Glutamatergic neuron (in vitro differentiated cells): Measurements from ENCODE around the gene TAOK1. TPM values are rescaled to one million over a fixed set of nuclear protein-coding genes. Genes with fewer than 3 reads are reported as not detected.

Source experiments
- DNase-seq: peaks from one replicate; pipeline ENCODE4 v3.0.0; 2022
- H3K27ac Mint-ChIP-seq: one replicate; pipeline ENCODE4 v1.8.0; 2020; ENCODE audit warnings: mild to moderate bottlenecking, mixed read lengths, inconsistent platforms; ENCODE audit not compliant: unreplicated experiment
- H3K27me3 Mint-ChIP-seq: one replicate; pipeline ENCODE4 v1.8.0; 2020; ENCODE audit warnings: mild to moderate bottlenecking, moderate library complexity, mixed read lengths, inconsistent platforms; ENCODE audit not compliant: unreplicated experiment
- H3K36me3 Mint-ChIP-seq: one replicate; pipeline ENCODE4 v1.8.0; 2020; ENCODE audit warnings: mild to moderate bottlenecking, mixed read lengths, inconsistent platforms; ENCODE audit not compliant: unreplicated experiment
- H3K4me1 Mint-ChIP-seq: one replicate; pipeline ENCODE4 v1.8.0; 2020; ENCODE audit warnings: mild to moderate bottlenecking, low read depth, mixed read lengths, inconsistent platforms; ENCODE audit not compliant: unreplicated experiment
- H3K4me3 Mint-ChIP-seq: one replicate; pipeline ENCODE4 v1.8.0; 2020; ENCODE audit warnings: mild to moderate bottlenecking, mixed read lengths, inconsistent platforms; ENCODE audit not compliant: unreplicated experiment
- H3K9me3 Mint-ChIP-seq: one replicate; pipeline ENCODE4 v1.8.0; 2020; ENCODE audit warnings: mild to moderate bottlenecking, moderate library complexity, mixed read lengths, inconsistent platforms; ENCODE audit not compliant: unreplicated experiment
- total RNA-seq: library from RNA; stranded (reverse); fragmentation: NEBNext Ultra II Directional; extraction: Animal tissue kit (Norgen Biotek cat#: 25700); gene quantifications from one replicate; pipeline ENCODE4 v1.2.1, GENCODE V29; 2021; ENCODE audit not compliant: unreplicated experiment
- TF ChIP-seq, protein P1 (sequence below): fragments of 200-600 bp; sonication (generic); IDR thresholded peaks from one replicate; pipeline ENCODE4 v1.5.0; 2021; ENCODE audit not compliant: partially characterized antibody, unreplicated experiment

The TAOK1 gene
- total RNA-seq, 1 donor from 2014 or later = 133 TPM

DNA sequence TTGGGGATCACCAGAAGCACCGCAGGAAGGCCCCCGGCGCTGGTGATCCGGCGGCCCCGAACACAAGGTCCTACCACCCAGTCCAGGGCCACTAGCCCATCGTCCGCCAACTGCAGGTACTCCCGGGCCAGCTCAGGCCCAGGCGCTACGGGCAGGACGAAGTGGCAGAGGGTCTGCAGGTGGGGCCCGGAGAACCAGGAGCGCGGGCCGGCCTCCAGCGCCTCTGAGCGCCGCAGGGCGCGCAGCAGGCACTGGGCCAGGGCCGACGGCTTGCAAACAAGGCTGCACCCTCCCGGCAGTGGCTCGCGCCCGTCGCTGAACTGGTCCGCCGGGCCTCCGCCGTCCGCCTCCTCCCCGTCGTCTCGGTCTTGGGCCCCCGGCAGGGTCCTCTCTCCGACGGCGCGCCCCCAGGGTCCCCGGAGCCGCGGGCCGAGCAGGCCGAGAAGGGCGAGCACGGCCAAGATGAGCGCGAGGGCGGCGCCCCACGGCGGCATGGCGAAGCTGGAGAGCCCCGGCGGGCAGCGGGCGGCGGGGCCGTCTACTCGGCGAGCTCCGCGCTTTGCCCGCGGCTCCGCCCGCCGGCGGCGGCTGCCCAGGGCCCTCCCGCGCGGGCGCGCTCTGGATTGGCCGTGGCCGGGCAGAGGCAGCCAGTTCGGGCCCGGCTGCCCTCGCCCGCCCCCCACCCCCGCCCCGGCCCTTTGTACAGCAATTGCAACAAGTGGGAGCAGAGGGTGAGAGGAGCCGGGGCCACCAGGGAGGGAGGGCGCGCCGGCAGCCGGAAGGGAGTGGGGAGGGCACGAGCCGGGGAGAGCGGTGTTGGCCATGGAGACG, 176.5 kb downstream of the TAOK1 start, which contains the start of gene ABHD15:
ABHD15 (minus strand) TSS at position 565 of the 831 bp plus-strand sequence; CDS start at position 494, 71 bp downstream.
- H3K36me3 Mint-ChIP-seq = no peaks in the 10 kb centered on the region
- H3K9me3 Mint-ChIP-seq = peaks cover 5% of the 10 kb centered on the region
- no peak within 1 kb of the TSS for H3K27ac Mint-ChIP-seq
- peak; percentile 62 for DNase-seq
- peaks cover 17% of the 10 kb centered on the region for H3K4me1 Mint-ChIP-seq
- H3K27me3 Mint-ChIP-seq = peaks cover 18% of the 10 kb centered on the region
- peak within 1 kb of the TSS; percentile 69 for H3K4me3 Mint-ChIP-seq
- TF ChIP-seq, protein P1, sequence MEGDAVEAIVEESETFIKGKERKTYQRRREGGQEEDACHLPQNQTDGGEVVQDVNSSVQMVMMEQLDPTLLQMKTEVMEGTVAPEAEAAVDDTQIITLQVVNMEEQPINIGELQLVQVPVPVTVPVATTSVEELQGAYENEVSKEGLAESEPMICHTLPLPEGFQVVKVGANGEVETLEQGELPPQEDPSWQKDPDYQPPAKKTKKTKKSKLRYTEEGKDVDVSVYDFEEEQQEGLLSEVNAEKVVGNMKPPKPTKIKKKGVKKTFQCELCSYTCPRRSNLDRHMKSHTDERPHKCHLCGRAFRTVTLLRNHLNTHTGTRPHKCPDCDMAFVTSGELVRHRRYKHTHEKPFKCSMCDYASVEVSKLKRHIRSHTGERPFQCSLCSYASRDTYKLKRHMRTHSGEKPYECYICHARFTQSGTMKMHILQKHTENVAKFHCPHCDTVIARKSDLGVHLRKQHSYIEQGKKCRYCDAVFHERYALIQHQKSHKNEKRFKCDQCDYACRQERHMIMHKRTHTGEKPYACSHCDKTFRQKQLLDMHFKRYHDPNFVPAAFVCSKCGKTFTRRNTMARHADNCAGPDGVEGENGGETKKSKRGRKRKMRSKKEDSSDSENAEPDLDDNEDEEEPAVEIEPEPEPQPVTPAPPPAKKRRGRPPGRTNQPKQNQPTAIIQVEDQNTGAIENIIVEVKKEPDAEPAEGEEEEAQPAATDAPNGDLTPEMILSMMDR = no peak

DNA sequence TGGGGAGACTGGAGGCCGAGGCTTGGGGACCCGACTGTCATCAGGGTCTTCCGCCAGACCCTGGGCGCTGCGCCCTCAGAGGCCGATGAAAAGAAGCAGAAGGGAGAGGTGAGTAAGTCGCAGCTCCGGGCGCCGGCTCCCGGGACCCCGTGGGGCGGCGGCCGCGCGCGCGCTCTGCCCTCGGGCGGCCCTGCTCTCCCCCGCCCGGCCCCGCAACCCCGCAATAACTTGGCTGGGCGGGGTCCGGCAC, 177.1 kb downstream of the TAOK1 start:
- Mint-ChIP-seq H3K27ac (no peak overlapping the region), H3K4me1 (peaks cover 14% of the 10 kb centered on the region), H3K9me3 (peaks cover 2% of the 10 kb centered on the region), H3K36me3 (no peaks in the 10 kb centered on the region), H3K27me3 (peaks cover 18% of the 10 kb centered on the region), H3K4me3 (peak overlapping the region; percentile 42)
- no peak for DNase-seq
- TF ChIP-seq, protein P1 = no peak

DNA sequence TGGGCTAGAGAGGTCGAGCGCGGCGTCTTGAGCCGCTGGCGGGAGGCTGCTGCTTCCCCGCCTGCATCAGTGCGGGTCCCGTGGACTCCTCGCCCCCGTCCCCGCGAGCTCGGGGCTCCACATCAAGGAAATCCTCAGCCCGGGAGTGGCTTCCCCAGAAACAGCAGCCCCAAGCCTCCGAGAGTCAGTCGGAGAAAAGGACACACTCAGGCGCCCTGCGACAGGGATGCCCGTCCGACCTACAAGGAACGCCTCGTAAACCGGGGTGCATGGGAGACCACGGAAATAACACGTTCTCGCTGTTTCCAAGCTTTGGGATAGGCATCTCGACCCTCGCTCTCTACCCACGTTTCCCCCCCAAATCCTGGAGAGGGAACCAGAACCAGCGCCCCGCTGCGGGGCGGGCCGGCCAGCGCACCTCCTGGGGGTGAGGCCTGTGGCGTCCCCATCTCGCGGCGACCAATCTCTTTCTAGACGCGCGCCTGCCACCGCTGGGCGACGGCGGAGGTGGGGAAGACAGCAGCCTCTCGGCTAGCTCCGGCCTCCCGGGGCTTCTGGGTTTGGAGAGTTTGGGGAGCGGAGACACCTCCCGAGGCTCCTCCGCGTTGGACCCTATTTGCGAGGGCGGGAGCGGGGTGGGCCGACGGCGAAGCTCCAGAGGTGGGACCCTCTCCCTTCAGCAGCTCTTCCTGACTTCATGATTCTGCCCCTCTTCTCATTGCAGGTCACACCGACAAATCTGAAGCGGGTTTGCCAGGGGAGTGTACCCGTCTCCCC, 177.6 kb downstream of the TAOK1 start:
- peak; percentile 67 for DNase-seq
- TF ChIP-seq, protein P1 = no peak
- H3K27me3 Mint-ChIP-seq = peaks cover 15% of the 10 kb centered on the region
- H3K4me3 Mint-ChIP-seq = peak overlapping the region; percentile 89
- no peaks in the 10 kb centered on the region for H3K9me3 Mint-ChIP-seq
- H3K4me1 Mint-ChIP-seq = peaks cover 13% of the 10 kb centered on the region
- no peaks in the 10 kb centered on the region for H3K36me3 Mint-ChIP-seq
- peak overlapping the region; percentile 38 for H3K27ac Mint-ChIP-seq

DNA sequence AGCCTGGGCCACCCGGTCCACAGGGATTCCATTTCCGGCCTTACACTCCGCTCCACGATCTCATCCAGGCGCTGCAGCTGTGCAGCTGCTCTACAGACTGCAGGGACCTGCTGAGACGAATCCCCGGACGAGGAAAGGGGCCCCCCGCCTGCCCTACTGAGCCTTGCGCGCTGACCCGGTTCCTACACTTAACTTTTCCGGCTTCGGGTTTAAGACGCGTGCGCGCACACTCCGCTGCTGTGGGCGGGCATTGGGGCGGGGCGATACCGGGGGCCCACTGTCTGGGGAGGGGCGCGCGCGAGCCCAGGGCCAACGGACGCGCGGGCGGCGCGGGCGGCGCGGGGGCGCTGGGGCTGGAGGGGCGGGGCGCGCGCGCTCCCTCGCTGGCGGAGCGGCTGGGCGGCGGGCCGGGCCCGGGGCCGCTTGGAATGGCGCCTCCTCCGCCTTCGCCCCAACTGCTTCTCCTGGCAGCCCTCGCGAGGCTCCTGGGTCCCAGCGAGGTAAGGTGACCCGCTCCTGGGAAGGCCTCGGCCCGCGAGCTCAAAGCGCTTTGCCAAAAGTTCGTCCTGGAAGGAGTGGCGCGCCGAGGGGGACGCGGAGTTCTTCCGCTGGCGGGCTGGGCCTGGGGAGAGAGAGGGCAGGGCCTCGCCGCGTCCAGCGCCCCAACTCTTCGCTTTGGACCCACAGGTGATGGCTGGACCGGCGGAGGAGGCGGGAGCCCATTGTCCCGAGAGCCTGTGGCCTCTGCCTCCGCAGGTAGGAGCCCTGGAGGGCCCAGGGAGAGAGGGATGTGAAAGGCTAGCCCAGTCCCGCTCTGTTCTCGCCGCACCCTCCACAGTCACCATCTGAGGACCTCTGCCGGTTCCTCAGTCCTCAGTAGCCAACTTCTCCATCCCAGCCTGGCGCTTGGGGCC, 178.4 kb downstream of the TAOK1 start, which contains the start of gene TP53I13:
TP53I13 (plus strand) TSS at position 371 of the 914 bp plus-strand sequence; CDS start at position 429, 58 bp downstream.
- TF ChIP-seq, protein P1 = no peak
- peaks cover 18% of the 10 kb centered on the region for H3K27me3 Mint-ChIP-seq

More for the DNA sequence above, 178.4 kb downstream of the TAOK1 start, which contains the start of gene TP53I13:
- peak; percentile 56 for DNase-seq
- peaks cover 11% of the 10 kb centered on the region for H3K4me1 Mint-ChIP-seq
- no peaks in the 10 kb centered on the region for H3K36me3 Mint-ChIP-seq
- H3K9me3 Mint-ChIP-seq = no peaks in the 10 kb centered on the region
- H3K4me3 Mint-ChIP-seq = peak within 1 kb of the TSS; percentile 89
- H3K27ac Mint-ChIP-seq = peak within 1 kb of the TSS; percentile 38
